NCI-H446 treated with DMSO at 0.1 percent for 48 hours (cell line): ENCODE measurements around the gene PPARD.

Source experiments
- DNase-seq: peaks from one replicate; lab custom pipeline; 2025; lab: John Stamatoyannopoulos, UW

PPARD gene

DNA sequence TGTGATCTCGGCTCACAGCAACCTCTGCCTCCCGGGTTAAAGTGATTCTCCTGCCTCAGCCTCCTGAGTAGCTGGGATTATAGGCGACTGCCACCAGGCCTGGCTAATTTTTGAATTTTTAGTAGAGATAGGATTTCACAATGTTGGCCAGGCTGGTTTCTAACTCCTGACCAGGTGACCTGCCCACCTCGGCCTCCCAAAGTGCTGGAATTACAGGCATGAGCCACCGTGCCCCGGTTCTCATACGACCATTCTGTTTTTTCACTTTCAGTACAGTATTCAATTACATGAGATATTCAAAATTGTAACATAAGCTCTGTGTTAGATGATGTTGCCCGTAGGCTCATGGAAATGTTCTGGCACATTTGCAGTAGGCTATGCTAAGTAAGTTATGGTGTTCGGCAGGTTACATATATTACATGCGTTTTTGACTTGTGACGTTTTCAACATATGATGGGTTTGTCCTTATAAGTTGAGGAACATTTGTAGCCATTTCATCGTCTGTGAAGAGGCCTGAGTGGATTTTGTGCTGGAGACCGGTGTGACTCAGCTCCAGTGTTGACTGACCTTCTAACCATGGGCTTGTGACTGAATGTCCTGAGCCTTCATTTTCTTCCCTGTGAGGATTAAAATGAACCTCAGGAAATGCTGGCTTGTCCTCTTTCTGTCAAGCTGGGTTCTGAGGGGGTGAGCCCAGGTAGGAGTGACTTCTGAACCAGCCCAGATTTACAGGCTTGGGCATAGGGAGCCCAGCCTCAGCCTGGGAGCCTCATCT lies 12.2 kb downstream of the PPARD start:
- no peak for DNase-seq

DNA sequence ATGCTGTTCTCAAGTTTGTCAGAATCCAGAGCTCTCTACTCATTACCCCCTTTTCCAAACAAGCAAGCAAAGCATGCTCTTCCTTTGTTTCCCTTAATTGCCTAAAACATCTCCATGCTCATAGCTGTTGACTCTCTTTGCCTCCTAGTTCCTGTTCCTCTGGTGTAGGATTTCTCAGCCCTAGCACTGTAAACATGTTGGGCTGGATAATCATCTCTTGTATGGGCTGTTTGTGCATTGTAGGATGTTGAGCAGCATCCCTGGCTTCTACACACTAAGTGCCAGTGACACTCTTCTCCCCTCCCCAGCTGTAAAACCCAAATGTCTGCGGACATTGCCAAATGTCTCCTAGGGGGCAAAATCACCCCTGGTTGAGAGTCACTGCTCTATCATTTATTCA lies 14.0 kb downstream of the PPARD start:
- no peak for DNase-seq

- DNase-seq = no peak
These were observed 15.3 kb downstream of the PPARD start for GRCh38 chr6:35357677-35358076.

DNA sequence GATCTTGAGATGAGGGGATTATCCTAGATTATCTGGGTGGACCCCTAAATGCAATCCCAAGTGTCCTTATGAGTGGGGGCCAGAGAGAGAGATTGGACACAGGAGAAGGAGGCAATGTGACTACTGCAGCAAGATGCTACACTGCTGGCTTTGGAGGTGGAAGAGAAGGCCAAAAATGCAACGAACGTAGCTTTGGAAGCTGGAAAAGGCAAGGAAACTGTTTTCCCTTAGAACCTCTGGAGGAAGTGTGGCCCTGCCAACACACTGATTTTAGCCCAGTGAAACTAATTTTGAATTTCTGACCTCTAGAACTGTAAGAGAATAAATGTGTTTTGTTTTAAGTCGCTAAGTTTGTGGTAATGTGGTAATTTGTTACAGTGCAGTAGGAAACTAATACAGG lies 15.7 kb downstream of the PPARD start:
- DNase-seq = no peak

GRCh38 chr6:35359346-35359743 lies 17.0 kb downstream of the PPARD start:
- no peak for DNase-seq

DNA sequence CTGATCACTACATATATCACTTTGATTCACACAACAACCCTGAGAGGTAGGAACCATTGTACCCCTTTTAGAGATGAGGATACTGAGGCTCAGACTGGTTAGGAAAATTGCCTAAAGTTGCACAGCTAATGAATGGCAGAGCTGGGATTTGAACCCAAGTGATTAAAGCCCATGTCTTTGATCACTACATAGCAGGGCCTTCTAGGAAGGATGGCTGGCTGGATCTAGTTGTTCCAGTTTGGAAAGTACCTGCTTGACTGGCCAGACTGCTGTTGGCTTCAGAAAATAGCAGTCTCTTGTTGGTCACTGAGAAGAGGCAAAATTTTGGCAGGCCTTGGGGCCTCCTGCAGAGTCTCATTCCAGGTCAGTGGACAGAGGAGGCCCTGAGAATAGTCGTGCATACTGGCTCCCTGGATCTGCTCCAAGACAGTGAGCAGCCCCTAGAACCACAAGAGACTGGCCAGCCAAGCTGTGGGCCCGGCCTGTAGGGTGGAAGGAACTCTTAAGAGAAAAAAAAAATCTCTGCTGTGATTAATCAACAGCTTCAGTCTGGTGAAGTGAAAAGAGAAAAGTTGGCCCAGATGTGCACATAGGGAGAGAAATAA lies 17.5 kb downstream of the PPARD start:
- DNase-seq = peak; percentile 36

GRCh38 chr6:35360349-35361138 lies 18.2 kb downstream of the PPARD start:
- DNase-seq = peak; percentile 6

DNA sequence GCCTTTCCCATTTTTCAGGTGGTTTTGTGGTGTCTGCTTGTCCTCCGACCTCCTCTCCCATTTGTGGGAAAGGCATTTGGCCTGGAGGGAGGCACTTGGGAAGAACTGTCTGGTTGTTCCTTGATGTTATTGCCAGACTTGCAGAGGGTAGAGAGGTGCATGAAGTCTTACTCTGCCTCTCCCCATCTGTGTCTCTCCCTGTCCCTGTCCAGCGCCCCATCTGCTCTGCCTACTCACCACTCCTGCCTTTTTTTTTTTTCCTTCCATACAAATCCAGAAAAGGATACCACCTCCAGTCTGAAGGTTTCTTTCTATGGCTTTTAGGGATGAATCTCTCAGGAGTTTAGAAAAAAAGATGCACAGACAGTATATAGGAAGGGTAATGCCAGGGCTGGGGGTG lies 19.8 kb downstream of the PPARD start:
- no peak for DNase-seq

- no peak for DNase-seq
These were observed 21.0 kb downstream of the PPARD start for GRCh38 chr6:35363293-35363750.

- no peak for DNase-seq
These were observed 23.3 kb downstream of the PPARD start for GRCh38 chr6:35365594-35366203.

- DNase-seq = no peak
These were observed 23.8 kb downstream of the PPARD start for GRCh38 chr6:35366204-35366596.

- DNase-seq = no peak
These were observed 25.3 kb downstream of the PPARD start for GRCh38 chr6:35367646-35368037.

- DNase-seq = no peak
These were observed 25.9 kb downstream of the PPARD start for GRCh38 chr6:35368038-35368887.

DNA sequence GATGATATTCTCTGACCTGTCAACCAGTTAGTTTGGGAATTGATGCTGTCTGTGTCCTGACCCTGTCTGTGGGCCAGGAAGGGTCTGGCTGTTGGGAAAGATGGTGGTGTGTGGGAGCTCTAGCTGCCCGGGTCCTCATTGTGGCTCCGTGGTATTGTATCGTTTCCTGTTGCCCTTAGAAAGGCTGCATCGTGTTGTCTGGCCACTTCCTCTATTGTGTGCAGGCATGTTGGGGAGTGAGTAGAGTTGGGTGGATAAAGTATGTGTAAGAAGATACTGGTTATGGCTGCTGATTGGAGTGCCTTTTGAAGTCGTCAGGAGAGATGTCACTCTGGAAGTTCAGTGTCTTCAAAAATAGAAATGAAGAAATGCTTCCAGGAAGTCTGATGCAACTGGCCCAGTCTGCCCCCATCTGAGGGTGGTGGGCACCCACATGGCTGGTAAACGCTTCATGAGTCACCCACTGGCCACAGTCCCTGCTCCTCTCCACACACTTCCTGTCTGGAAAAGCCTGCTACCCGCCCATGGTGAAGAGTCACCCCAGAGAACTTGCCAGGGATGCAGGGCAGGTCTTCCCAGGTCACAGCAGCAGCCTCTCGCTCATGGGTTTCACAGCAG lies 27.9 kb downstream of the PPARD start:
- no peak for DNase-seq

- no peak for DNase-seq
These were observed 28.6 kb downstream of the PPARD start for GRCh38 chr6:35370785-35371493.

DNA sequence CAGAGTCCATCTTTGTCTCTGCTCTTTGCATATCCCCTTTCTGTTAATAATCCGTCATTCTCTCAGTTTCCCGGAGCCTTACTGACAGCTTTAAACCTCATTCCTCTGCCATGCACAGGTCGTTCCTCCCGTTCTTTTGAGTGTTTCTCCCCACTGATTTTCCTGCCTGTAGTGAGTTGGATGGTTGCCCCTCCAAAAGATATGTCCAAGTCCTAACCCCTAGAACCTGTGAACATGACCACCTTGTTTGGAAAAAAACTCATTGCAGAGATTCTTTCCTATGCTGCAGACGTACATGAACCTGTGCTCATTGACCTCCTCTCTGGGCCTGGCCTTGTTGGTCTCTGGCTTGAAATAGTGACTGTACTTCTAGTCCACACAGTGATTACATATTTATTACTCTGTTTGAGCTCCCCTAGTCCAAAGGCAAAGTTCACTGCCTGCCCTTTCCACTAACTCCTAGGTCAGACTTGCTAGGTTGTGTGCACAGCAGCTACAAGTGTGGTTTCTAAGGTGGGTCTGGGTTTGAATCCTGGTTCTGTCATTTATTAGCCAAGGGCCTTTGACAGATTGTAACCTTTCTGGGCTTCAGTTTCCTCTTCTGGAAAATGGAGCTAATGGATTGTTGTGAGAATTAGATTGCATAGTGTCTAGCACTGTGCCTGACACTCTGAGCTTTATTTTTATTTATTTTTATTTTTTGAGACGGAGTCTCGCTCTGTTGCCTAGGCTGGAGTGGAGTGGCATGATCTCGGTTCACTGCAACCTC lies 29.3 kb downstream of the PPARD start:
- no peak for DNase-seq

DNA sequence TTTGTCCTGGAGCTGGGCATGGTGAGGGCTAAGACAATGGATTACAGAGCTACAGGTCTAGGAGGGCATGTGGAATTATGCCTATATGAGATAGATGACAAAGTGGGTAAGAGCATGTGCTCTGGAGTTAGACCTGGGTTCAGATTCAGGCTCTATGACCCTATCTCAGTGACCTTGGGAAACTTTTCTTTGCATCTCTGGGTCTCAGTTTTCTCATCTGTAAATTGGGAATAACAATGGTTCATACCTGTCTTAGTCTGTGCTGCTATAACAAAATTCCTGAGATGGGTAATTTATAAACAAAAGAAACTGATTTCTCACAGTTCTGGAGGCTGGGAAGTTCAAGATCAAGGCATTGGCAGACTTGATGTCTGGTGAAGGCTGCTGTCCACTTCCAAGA lies 30.3 kb downstream of the PPARD start:
- DNase-seq = no peak

- no peak for DNase-seq
These were observed 33.9 kb downstream of the PPARD start for GRCh38 chr6:35376281-35376680.

DNA sequence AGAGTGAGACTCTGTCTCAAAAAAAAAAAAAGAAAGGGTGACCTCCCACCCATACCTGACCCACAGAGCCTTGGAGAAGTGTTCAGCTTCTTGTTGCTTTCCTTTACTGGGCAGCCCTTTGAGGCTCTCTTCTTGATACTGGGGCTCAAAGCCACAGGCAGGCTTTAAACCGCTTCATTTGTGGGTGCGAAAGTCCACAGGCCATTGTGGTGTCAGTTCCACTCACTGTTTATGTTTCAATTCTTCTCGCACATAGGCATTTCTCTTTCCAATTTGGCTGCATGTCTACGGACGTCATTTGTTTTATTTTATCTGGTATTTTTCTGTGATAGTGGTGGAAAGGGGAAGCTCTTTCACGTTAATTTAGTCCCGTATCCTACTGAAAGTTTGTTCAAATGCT lies 34.6 kb downstream of the PPARD start:
- no peak for DNase-seq

DNA sequence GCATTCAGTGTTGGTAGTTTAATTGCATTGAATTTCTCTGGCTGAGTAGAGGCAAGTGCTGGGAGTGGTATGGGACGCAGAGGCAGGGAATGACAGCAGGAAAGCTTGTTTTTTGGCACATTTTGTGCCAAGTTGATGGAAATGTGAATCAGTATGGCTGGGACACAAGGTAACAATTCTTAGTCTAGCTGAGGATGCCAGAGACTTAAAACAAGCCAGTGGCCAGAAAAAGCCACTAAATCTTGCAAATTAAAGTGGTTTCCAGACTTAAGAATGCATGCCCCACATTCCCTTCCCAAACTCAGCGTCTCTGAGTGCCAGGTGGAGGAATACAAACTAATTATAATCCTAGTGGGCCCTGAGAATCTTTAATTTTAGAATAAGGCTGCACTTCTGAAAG lies 35.9 kb downstream of the PPARD start:
- DNase-seq = no peak
